HG03354 (cell line): ENCODE results near the gene ARHGAP6.
"Not testable (repeated sequence)": the region's sequence is repeated elsewhere in the genome, so short reads cannot be mapped to it uniquely, and the experiment has no call there.

Experiments
- ATAC-seq: cut with Tn5 transposase; IDR thresholded peaks from one replicate; pipeline ENCODE4 v1.9.1; 2021; ENCODE audit warnings: mild to moderate bottlenecking; ENCODE audit not compliant: unreplicated experiment, poor library complexity, severe bottlenecking

Gene ARHGAP6

GRCh38 chrX:11148401-11148800, 517.3 kb downstream of the ARHGAP6 start:
- no peak for ATAC-seq

GRCh38 chrX:11146411-11146810, 519.3 kb downstream of the ARHGAP6 start:
- ATAC-seq: no peak

GRCh38 chrX:11143931-11144678, 521.6 kb downstream of the ARHGAP6 start:
- ATAC-seq: peak; percentile 92

GRCh38 chrX:11138498-11139390, 527.0 kb downstream of the ARHGAP6 start:
- no peak for ATAC-seq

- no peak for ATAC-seq
Observed at GRCh38 chrX:11137543-11138139, 528.1 kb downstream of the ARHGAP6 start.

- no peak for ATAC-seq
Observed at GRCh38 chrX:11135564-11136185, 530.0 kb downstream of the ARHGAP6 start.

GRCh38 chrX:11131146-11131545, 534.6 kb downstream of the ARHGAP6 start:
- ATAC-seq: no peak

- no peak for ATAC-seq
Observed at GRCh38 chrX:11130136-11130535, 535.6 kb downstream of the ARHGAP6 start.

- no peak for ATAC-seq
Observed at GRCh38 chrX:11129534-11130105, 536.1 kb downstream of the ARHGAP6 start.

- no peak for ATAC-seq
Observed at GRCh38 chrX:11125060-11125459, 540.7 kb downstream of the ARHGAP6 start.

GRCh38 chrX:11124112-11124511, 541.6 kb downstream of the ARHGAP6 start:
- ATAC-seq: no peak

- not testable (repeated sequence) for ATAC-seq
Observed at GRCh38 chrX:11123087-11123486, 542.6 kb downstream of the ARHGAP6 start.

GRCh38 chrX:11119313-11119943, 546.3 kb downstream of the ARHGAP6 start:
- ATAC-seq: no peak

GRCh38 chrX:11117745-11118144, 548.0 kb downstream of the ARHGAP6 start:
- ATAC-seq: no peak

GRCh38 chrX:11113731-11114130, 552.0 kb downstream of the ARHGAP6 start:
- no peak for ATAC-seq

- ATAC-seq: no peak
Observed at GRCh38 chrX:11111947-11112346, 553.8 kb downstream of the ARHGAP6 start.

GRCh38 chrX:11111037-11111851, 554.5 kb downstream of the ARHGAP6 start, which contains the start of gene HCCS:
HCCS (plus strand) TSS chrX:11111332; CDS start chrX:11112061, 729 bp downstream.
- ATAC-seq: peak; percentile 91

GRCh38 chrX:11109968-11110367, 555.8 kb downstream of the ARHGAP6 start:
- ATAC-seq: no peak
